A549 (cell line): ENCODE data around the gene FBF1.

Experiments used
- MAX ChIP-seq: IDR thresholded peaks from 2 replicates; pipeline ENCODE4 v1.6.1; 2012
- RAD21 ChIP-seq, 2 experiments: fragments of >200 bp in 1 of 2; sonication (Bioruptor Twin) in 1 of 2; formaldehyde crosslinking in 1 of 2; IDR thresholded peaks in 1 of 2; conservative IDR thresholded peaks in 1 of 2; 2 replicates in 1 of 2; 3 replicates in 1 of 2; pipeline ENCODE4 v1.6.1; 2012 to 2018; ENCODE audit warnings: inconsistent platforms in 1 of 2
- RFX5 ChIP-seq: fragments of 450-650 bp; IDR thresholded peaks from 2 replicates; pipeline ENCODE4 v1.7.1; 2014; ENCODE audit warnings: antibody characterized with exemption, mild to moderate bottlenecking, moderate library complexity
- SREBF2 ChIP-seq: fragments of 450-650 bp; IDR thresholded peaks from 2 replicates; pipeline ENCODE4 v1.6.1; 2014; ENCODE audit warnings: mild to moderate bottlenecking, moderate library complexity
- ZFP36 ChIP-seq: fragments of 450-650 bp; IDR thresholded peaks from 2 replicates; pipeline ENCODE4 v1.6.1; 2014; ENCODE audit warnings: borderline replicate concordance; ENCODE audit not compliant: partially characterized antibody

GRCh38 chr17:75900691-75901533 lies 39.9 kb downstream of the FBF1 start:
- TF ChIP-seq RAD21 (conservative IDR thresholded peaks at IDR 0.05 in 1 of 2, IDR thresholded peaks at IDR 0.05 in 1 of 2) (no peak), SREBF2 (no peak), MAX (no peak), RFX5 (no peak), ZFP36 (no peak)
